Endothelial cell (in vitro differentiated cells): ENCODE results near the gene FHAD1. TPM values are rescaled to one million over a fixed set of nuclear protein-coding genes. Genes with fewer than 3 reads are reported as not detected.

ENCODE experiments used
- DNase-seq: peaks from one replicate; pipeline ENCODE4 v3.0.0; 2021; ENCODE audit warnings: low spot score
- H3K27ac Mint-ChIP-seq: one replicate; pipeline ENCODE4 v1.8.0; 2021; ENCODE audit warnings: mixed read lengths, inconsistent platforms; ENCODE audit not compliant: unreplicated experiment
- H3K27me3 Mint-ChIP-seq: one replicate; pipeline ENCODE4 v1.8.0; 2021; ENCODE audit warnings: mild to moderate bottlenecking, moderate library complexity, mixed read lengths, inconsistent platforms; ENCODE audit not compliant: unreplicated experiment
- H3K36me3 Mint-ChIP-seq: one replicate; pipeline ENCODE4 v1.8.0; 2021; ENCODE audit warnings: mild to moderate bottlenecking, low read depth, mixed read lengths, inconsistent platforms; ENCODE audit not compliant: unreplicated experiment
- H3K4me1 Mint-ChIP-seq: one replicate; pipeline ENCODE4 v1.8.0; 2021; ENCODE audit warnings: mild to moderate bottlenecking, mixed read lengths, inconsistent platforms; ENCODE audit not compliant: unreplicated experiment
- H3K4me3 Mint-ChIP-seq: one replicate; pipeline ENCODE4 v1.8.0; 2021; ENCODE audit warnings: mild to moderate bottlenecking, mixed read lengths, inconsistent platforms; ENCODE audit not compliant: unreplicated experiment
- H3K9me3 Mint-ChIP-seq: one replicate; pipeline ENCODE4 v1.8.0; 2021; ENCODE audit warnings: mixed read lengths, inconsistent platforms; ENCODE audit not compliant: unreplicated experiment
- CTCF ChIP-seq: fragments of 200-600 bp; sonication (generic); IDR thresholded peaks from one replicate; pipeline ENCODE4 v1.5.0; 2021; ENCODE audit warnings: antibody characterized with exemption; ENCODE audit not compliant: unreplicated experiment
- total RNA-seq: library from RNA; stranded (reverse); fragmentation: NEBNext Ultra II Directional; extraction: Animal tissue kit (Norgen Biotek cat#: 25700); gene quantifications from one replicate; pipeline ENCODE4 v1.2.1, GENCODE V29; 2021; ENCODE audit not compliant: unreplicated experiment

Gene FHAD1
- total RNA-seq, 1 donor from 2014 or later = 2.1 TPM

DNA sequence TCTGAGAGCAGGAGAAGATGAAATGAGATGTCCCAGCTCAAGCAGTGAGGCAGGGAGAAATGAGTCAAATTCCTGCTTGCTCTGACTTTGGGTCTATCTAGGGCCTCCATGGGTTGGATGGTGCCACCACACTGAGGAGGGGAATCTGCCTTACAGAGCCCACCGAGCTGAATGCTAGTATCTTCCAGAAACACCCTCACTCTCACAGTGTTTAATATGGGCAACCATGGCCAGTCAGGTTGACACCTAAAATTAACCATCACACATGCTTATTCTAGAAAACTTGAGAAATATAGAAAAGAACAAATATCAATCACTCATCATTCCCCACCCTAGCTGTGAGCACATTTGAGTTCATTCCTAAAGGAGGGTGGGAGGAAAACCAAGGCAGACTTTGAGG is 29.4 kb upstream of the FHAD1 start:
- Mint-ChIP-seq H3K4me3 (no peak overlapping the region), H3K27me3 (peaks cover 6% of the 10 kb centered on the region), H3K4me1 (peaks cover 8% of the 10 kb centered on the region), H3K27ac (peak overlapping the region; percentile 74), H3K36me3 (peaks cover 47% of the 10 kb centered on the region), H3K9me3 (no peaks in the 10 kb centered on the region)
- no peak for DNase-seq
- no peak for TF ChIP-seq CTCF

DNA sequence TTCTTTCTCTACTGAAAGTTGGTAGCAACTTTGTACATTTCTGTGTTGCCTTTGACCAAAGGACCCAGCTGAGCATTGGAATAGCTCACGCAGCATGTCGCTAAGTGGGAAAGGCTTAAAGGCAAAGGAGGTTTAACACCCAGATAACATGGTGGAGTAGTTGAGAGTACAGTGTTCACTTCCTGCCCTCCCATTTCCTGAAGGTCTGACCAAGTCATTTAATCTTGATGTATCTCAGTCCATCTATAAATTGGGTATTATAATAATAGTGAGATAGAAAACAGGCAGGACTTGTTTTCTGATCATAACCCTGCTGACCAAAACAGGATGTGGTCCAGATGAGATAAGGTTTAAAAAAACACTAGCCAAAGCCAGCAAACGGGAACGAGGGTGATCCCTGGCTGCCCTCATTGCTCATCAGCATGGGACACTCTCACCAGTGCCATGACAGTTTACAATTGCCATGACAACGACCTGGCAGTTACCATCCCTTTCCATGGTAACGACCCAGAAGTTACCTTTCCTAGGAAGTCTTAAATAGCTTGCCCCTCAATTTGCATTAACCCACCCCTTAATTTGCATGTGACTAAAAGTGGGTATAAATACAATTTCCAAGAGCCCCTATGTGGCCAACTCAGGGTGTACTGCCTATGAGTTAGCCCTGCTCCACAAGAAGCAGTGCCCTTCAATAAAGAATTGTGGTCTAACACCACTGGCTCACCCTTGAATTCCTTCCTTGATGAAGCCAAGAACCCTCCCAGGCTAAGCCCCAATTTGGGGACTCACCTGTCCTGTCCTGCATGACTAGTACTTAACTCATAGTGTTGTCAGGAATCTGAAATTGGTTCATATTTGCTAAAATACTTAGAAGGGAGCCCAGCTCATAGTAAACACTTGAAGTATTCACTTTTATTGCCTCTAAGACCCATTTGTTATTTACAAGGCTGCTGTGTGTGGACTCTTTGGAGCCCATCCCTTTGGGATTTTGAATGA is 28.4 kb upstream of the FHAD1 start:
- peak overlapping the region; percentile 74 for H3K27ac Mint-ChIP-seq

GRCh38 chr1:15219280-15220023 is 27.6 kb upstream of the FHAD1 start:
- TF ChIP-seq CTCF = no peak
- Mint-ChIP-seq H3K4me1 (peaks cover 9% of the 10 kb centered on the region), H3K4me3 (peak overlapping the region; percentile 59), H3K36me3 (peaks cover 45% of the 10 kb centered on the region), H3K27ac (no peak overlapping the region), H3K27me3 (peaks cover 6% of the 10 kb centered on the region), H3K9me3 (no peaks in the 10 kb centered on the region)
- no peak for DNase-seq

More for the DNA sequence above, 28.4 kb upstream of the FHAD1 start:
- TF ChIP-seq CTCF = no peak
- Mint-ChIP-seq H3K4me1 (no peaks in the 10 kb centered on the region), H3K9me3 (no peaks in the 10 kb centered on the region), H3K36me3 (peaks cover 45% of the 10 kb centered on the region), H3K27me3 (peaks cover 6% of the 10 kb centered on the region), H3K4me3 (peak overlapping the region; percentile 59)
- no peak for DNase-seq

- TF ChIP-seq CTCF = no peak
- H3K4me3 Mint-ChIP-seq = peak overlapping the region; percentile 21
- no peak for DNase-seq
- H3K4me1 Mint-ChIP-seq = peaks cover 12% of the 10 kb centered on the region
- peak overlapping the region; percentile 18 for H3K27ac Mint-ChIP-seq
- peaks cover 43% of the 10 kb centered on the region for H3K36me3 Mint-ChIP-seq
- H3K9me3 Mint-ChIP-seq = no peaks in the 10 kb centered on the region
- H3K27me3 Mint-ChIP-seq = peaks cover 6% of the 10 kb centered on the region
These were observed 27.0 kb upstream of the FHAD1 start for GRCh38 chr1:15220024-15220392.
